K562 (cell line): ENCODE data around the gene MEGF11. TPM values are rescaled to one million over a fixed set of nuclear protein-coding genes. Genes with fewer than 3 reads are reported as not detected.

Experiments used
- ATAC-seq: fragments of 200-7000 bp; cut with Tn5 transposase; 3 replicates; pipeline ENCODE4 v1.9.1; 2020; ENCODE audit warnings: moderate library complexity
- BruUV-seq: library from RNA; stranded (reverse); fragments of 400-500 nt; replicated peaks from 2 replicates; lab custom pipeline; 2021; lab: Mats Ljungman, UMichigan
- CTCF ChIA-PET: fragments of 300-600 bp; formaldehyde crosslinking; extraction: SDS; loops from one replicate; lab custom pipeline; 2021; ENCODE audit warnings: low intra/inter-chr PET ratio; lab: Yijun Ruan, JAX
- POLR2A ChIA-PET: fragments of 300-600, 350-650 bp; sonication (Branson Sonifier 250); formaldehyde crosslinking; extraction: SDS; loops from one replicate; lab custom pipeline; 2021; ENCODE audit warnings: antibody characterized with exemption, inconsistent platforms; lab: Yijun Ruan, JAX
- DNase-seq, 4 experiments: peaks; one replicate each; pipeline versions ENCODE4 v3.0.0 to v3.0.0-alpha.2; 2011 to 2018; ENCODE audit warnings: low spot score in 3 of 4, mixed read lengths in 3 of 4; ENCODE audit errors: extremely low read depth in 1 of 4
- FAIRE-seq: peaks from 2 replicates; lab custom pipeline; 2011; peaks lifted over from hg19 to GRCh38; lab: Jason Lieb, UNC
- H2AFZ ChIP-seq: 2 replicates; pipeline ENCODE4 v1.6.0; 2011; ENCODE audit warnings: low read depth, low read length, control low read depth, inconsistent platforms
- H3K27ac ChIP-seq: fragments of 200-600 bp; 3 replicates; pipeline ENCODE4 v1.8.0; 2011; ENCODE audit warnings: low read depth, mild to moderate bottlenecking, control low read depth, inconsistent platforms, low read length, moderate library complexity, mixed read lengths; ENCODE audit errors: extremely low read depth
- H3K27me3 ChIP-seq, 2 experiments: fragments of 300-600 bp in 1 of 2; 2 replicates in 1 of 2; 3 replicates in 1 of 2; pipeline versions ENCODE4 v1.6.0 to v1.8.0; 2011; ENCODE audit warnings: inconsistent platforms in 2 of 2, low read length in 2 of 2, mild to moderate bottlenecking in 1 of 2, mixed read lengths in 1 of 2, moderate library complexity in 1 of 2; ENCODE audit not compliant: control insufficient read depth in 2 of 2, insufficient read depth in 2 of 2
- H3K36me3 ChIP-seq: fragments of 300-600 bp; 3 replicates; pipeline ENCODE4 v1.8.0; 2011; ENCODE audit warnings: mild to moderate bottlenecking, low read length, inconsistent platforms; ENCODE audit not compliant: control insufficient read depth, insufficient read depth
- H3K4me1 ChIP-seq, 2 experiments: fragments of 200-600 bp in 1 of 2; replicated peaks in 1 of 2; 2 replicates in 1 of 2; 3 replicates in 1 of 2; pipeline versions ENCODE4 v1.5.1 to v1.8.0; 2011; ENCODE audit warnings: inconsistent platforms in 2 of 2, low read length in 2 of 2, mild to moderate bottlenecking in 1 of 2, mixed read lengths in 1 of 2, moderate library complexity in 1 of 2; ENCODE audit not compliant: control insufficient read depth in 2 of 2, insufficient read depth in 2 of 2
- H3K4me2 ChIP-seq: 2 replicates; pipeline ENCODE4 v1.6.1; 2011; ENCODE audit warnings: low read length, control low read depth, inconsistent platforms, mixed read lengths; ENCODE audit not compliant: insufficient read depth
- H3K4me3 ChIP-seq: fragments of 200-600 bp; sonication (generic), shearing (Covaris generic); 2 replicates; pipeline ENCODE4 v1.5.1; 2016; ENCODE audit warnings: control low read depth, inconsistent platforms
- H3K79me2 ChIP-seq: fragments of 200-600 bp; 3 replicates; pipeline ENCODE4 v1.8.0; 2011; ENCODE audit warnings: low read length, inconsistent platforms; ENCODE audit not compliant: control insufficient read depth, insufficient read depth
- H3K9ac ChIP-seq, 2 experiments: 2 replicates each; pipeline versions ENCODE4 v1.6.0 to v1.6.1; 2011; ENCODE audit warnings: low read depth in 2 of 2, low read length in 2 of 2, control low read depth in 1 of 2, inconsistent platforms in 1 of 2, mild to moderate bottlenecking in 1 of 2, mixed read lengths in 1 of 2; ENCODE audit not compliant: insufficient read depth in 1 of 2
- H3K9me1 ChIP-seq: one replicate; pipeline ENCODE4 v1.6.0; 2011; ENCODE audit warnings: inconsistent platforms, mild to moderate bottlenecking, low read length, moderate library complexity; ENCODE audit not compliant: control insufficient read depth, insufficient read depth
- H3K9me3 ChIP-seq: replicated peaks from 2 replicates; pipeline ENCODE4 v1.5.1; 2011; ENCODE audit warnings: low read depth, low read length, inconsistent platforms; ENCODE audit not compliant: control insufficient read depth, insufficient read depth
- H4K20me1 ChIP-seq: replicated peaks from 2 replicates; pipeline ENCODE4 v1.6.1; 2011; ENCODE audit warnings: low read length, inconsistent platforms, mixed read lengths; ENCODE audit not compliant: control insufficient read depth, insufficient read depth
- AFF1 ChIP-seq, 2 experiments: fragments of 450-650 bp; IDR thresholded peaks; 2 replicates each; pipeline ENCODE4 v1.6.1; 2018; ENCODE audit warnings: mild to moderate bottlenecking in 2 of 2, low read depth in 1 of 2; ENCODE audit not compliant: partially characterized antibody in 2 of 2
- MAFG ChIP-seq: fragments of 450-650 bp; conservative IDR thresholded peaks from 2 replicates; pipeline ENCODE4 v1.6.1; 2016; ENCODE audit warnings: missing genetic modification characterization, missing compliant biosample characterization
- PHTF2 ChIP-seq: fragments of 250-450 bp; sonication (Bioruptor Pico); IDR thresholded peaks from 2 replicates; pipeline ENCODE4 v1.5.0; 2021; ENCODE audit warnings: mild to moderate bottlenecking
- SMARCB1 ChIP-seq: IDR thresholded peaks from 2 replicates; pipeline ENCODE4 v1.6.1; 2011; ENCODE audit warnings: improper control_type of control experiment, low read depth; ENCODE audit not compliant: insufficient read length
- THAP7 ChIP-seq: fragments of 250-450 bp; sonication (Bioruptor Pico); IDR thresholded peaks from 2 replicates; pipeline ENCODE4 v1.5.0; 2021
- YY1 ChIP-seq, 3 experiments: IDR thresholded peaks; 2 replicates each; pipeline ENCODE4 v1.6.1; 2011; ENCODE audit warnings: low read length in 2 of 3, mild to moderate bottlenecking in 2 of 3, moderate library complexity in 2 of 3, borderline replicate concordance in 1 of 3, control low read depth in 1 of 3, low read depth in 1 of 3; ENCODE audit not compliant: insufficient read depth in 3 of 3, insufficient replicate concordance in 2 of 3, control insufficient read depth in 1 of 3, insufficient read length in 1 of 3; ENCODE audit errors: extremely low read depth in 1 of 3
- ZFP36 ChIP-seq: fragments of 150-350 bp; IDR thresholded peaks from 2 replicates; pipeline ENCODE4 v1.6.1; 2018; ENCODE audit warnings: low read length, low read depth; ENCODE audit not compliant: partially characterized antibody
- ZNF436 ChIP-seq: fragments of 250-450, 450-650 bp; sonication (Bioruptor Pico); formaldehyde crosslinking; IDR thresholded peaks from 2 replicates; pipeline ENCODE4 v1.7.0; 2020; ENCODE audit warnings: mild to moderate bottlenecking
- WGBS: fragments of 100-300 bp; shearing (Covaris generic); methylation state at CpG from one replicate; pipeline ENCODE4 v1.1.6; 2016; ENCODE audit warnings: low coverage, mixed read lengths; ENCODE audit not compliant: insufficient coverage; ENCODE audit errors: missing lambda C conversion rate; 5-methylcytosine and 5-hydroxymethylcytosine counted together
- in situ Hi-C: fragments of 300-500 bp; cut with MboI; formaldehyde crosslinking; loops from 4 replicates; pipeline ENCODE4 v1.15.0; 2018; ENCODE audit warnings: inconsistent platforms, mixed read lengths
- intact Hi-C: fragments of 100-400 bp; cut with micrococcal nuclease; formaldehyde crosslinking; loops from 2 replicates; pipeline ENCODE4 v1.14.2; 2022
- polyA plus RNA-seq, 8 experiments: library from polyadenylated mRNA; depleted of rRNA in 4 of 8; stranded (reverse) in 5 of 8; unstranded in 3 of 8; fragments of >200 nt; fragmentation: Nextera tagmentation in 2 of 8; fragmentation: Illumina TruSeq in 1 of 8; extraction: Ambion mirVana in 2 of 8; extraction: Trizol in 1 of 8; gene quantifications; 2 replicates each; pipeline versions ENCODE4 v1.2.1 to v1.2.3, GENCODE V29; 2011 to 2014; ENCODE audit warnings: inconsistent platforms in 1 of 8, missing spikeins in 1 of 8
- total RNA-seq, 7 experiments: library from RNA; depleted of rRNA in 6 of 7; stranded (reverse); fragments of >200 nt in 6 of 7; fragmentation: Illumina TruSeq in 2 of 7; extraction: Trizol in 2 of 7; gene quantifications; 2 replicates each; pipeline versions ENCODE4 v1.2.1 to v1.2.3, GENCODE V29; 2011 to 2021; ENCODE audit warnings: low replicate concordance in 1 of 7

Gene MEGF11
- total and polyA plus RNA-seq, 9 of the 15 experiments (the other 6 are each of a cell fraction or from before 2014, with no cell fraction given) = 0.06 to 0.23 (median 0.20) TPM; not detected in 6

- ATAC-seq = no peak
- no peak for FAIRE-seq
- in situ Hi-C loops = no loop called here
- Histone ChIP-seq H3K4me3 (no peak overlapping the region), H3K9me3 (no peaks in the 10 kb centered on the region), H3K9me1 (no peaks in the 10 kb centered on the region), H3K4me2 (no peak overlapping the region), H4K20me1 (no peaks in the 10 kb centered on the region), H3K36me3 (peaks cover 19% of the 10 kb centered on the region; the same call in 1 of the 3 replicates), H3K27ac (no peak overlapping the region), H3K27me3 (no peaks in the 10 kb centered on the region), H3K4me1 (no peaks in the 10 kb centered on the region), H2AFZ (no peak overlapping the region), H3K9ac (no peak overlapping the region), H3K79me2 (no peaks in the 10 kb centered on the region)
- ChIA-PET POLR2A (interaction anchor here (0.6 to 0.8 kb wide), 2 partner anchors 9 to 194 kb away, joined by 3 to 4 read pairs; no protein-coding TSS in a partner anchor), CTCF (no interaction called here)
- intact Hi-C loops = no loop called here
- no TSS peak for BruUV-seq
- 66% methylated on average over 5 of the region's 5 CpGs for WGBS
- peak; percentile 66 for TF ChIP-seq ZFP36
- TF ChIP-seq MAFG (tag) = no peak
- no peak for DNase-seq
Measured at GRCh38 chr15:66302489-66303278, 49.1 kb upstream of the MEGF11 start.

- no peak for FAIRE-seq
- TF ChIP-seq YY1 (IDR thresholded peaks at IDR 0.05; ENCODE audit: borderline replicate concordance in 1 of 3, control insufficient read depth in 1 of 3, extremely low read depth in 1 of 3, insufficient read depth in 3 of 3, insufficient read length in 1 of 3, insufficient replicate concordance in 2 of 3, low read depth in 1 of 3, low read length in 2 of 3) (no peak), PHTF2 (CRISPR knock-in tag) (no peak), AFF1 (IDR thresholded peaks at IDR 0.05; ENCODE audit: low read depth in 1 of 2, partially characterized antibody in 2 of 2) (no peak), THAP7 (no peak), SMARCB1 (no peak), ZNF436 (CRISPR knock-in tag) (no peak)
Measured at GRCh38 chr15:66298803-66299251, 45.3 kb upstream of the MEGF11 start.

More at GRCh38 chr15:66298803-66299251, 45.3 kb upstream of the MEGF11 start:
- no peak overlapping the region for H3K4me2 ChIP-seq
- ChIA-PET POLR2A (interaction anchor here (0.6 kb wide), 1 partner anchor 228 kb away, joined by 3 read pairs; no protein-coding TSS in a partner anchor), CTCF (no interaction called here)
- ATAC-seq (no peak), DNase-seq (no peak)
- H3K27ac ChIP-seq = no peak overlapping the region
- 0 out of 4 replicates have a peak overlapping the region, but pooled peaks of 1 of the 2 experiments have one; percentile 55 for H3K9ac ChIP-seq
- in situ Hi-C loops = no loop called here
- H3K9me1 ChIP-seq = no peaks in the 10 kb centered on the region
- H3K36me3 ChIP-seq = peaks cover 26% of the 10 kb centered on the region
- no peak overlapping the region for H3K4me3 ChIP-seq
- no peaks in the 10 kb centered on the region for H3K27me3 ChIP-seq
- H2AFZ ChIP-seq = no peak overlapping the region
- WGBS = 89% methylated on average over 4 of the region's 4 CpGs
- no peaks in the 10 kb centered on the region for H4K20me1 ChIP-seq
- intact Hi-C loops = no loop called here
- no peaks in the 10 kb centered on the region for H3K9me3 ChIP-seq
- peaks cover 22% of the 10 kb centered on the region for H3K79me2 ChIP-seq
- no TSS peak for BruUV-seq
- H3K4me1 ChIP-seq = peaks cover 5 to 11% of the 10 kb centered on the region in 2 experiments
